Endothelial cell of umbilical vein (primary cell): ENCODE results near the gene CNTF. TPM values are rescaled to one million over a fixed set of nuclear protein-coding genes. Genes with fewer than 3 reads are reported as not detected.

ENCODE experiments used
- BruUV-seq: library from RNA; stranded (reverse); fragments of 400-500 nt; replicated peaks from 2 replicates; lab custom pipeline; 2021; lab: Mats Ljungman, UMichigan
- CTCF ChIA-PET: fragments of 300-600, 350-600 bp; sonication (Branson Sonifier 250); formaldehyde crosslinking; loops from one replicate; lab custom pipeline; 2021; ENCODE audit warnings: antibody characterized with exemption, inconsistent platforms; lab: Charles Lee
- POLR2A ChIA-PET: fragments of 300-600, 350-600 bp; sonication (Branson Sonifier 250); formaldehyde crosslinking; loops from one replicate; lab custom pipeline; 2021; ENCODE audit warnings: antibody characterized with exemption, inconsistent platforms; lab: Charles Lee
- DNase-seq: peaks from one replicate; pipeline ENCODE4 v3.0.0-alpha.2; 2011; ENCODE audit warnings: low read depth, low spot score
- FAIRE-seq: peaks from 2 replicates; lab custom pipeline; 2011; peaks lifted over from hg19 to GRCh38; lab: Jason Lieb, UNC
- H2AFZ ChIP-seq: 2 replicates; pipeline ENCODE4 v1.6.0; 2012; ENCODE audit warnings: low read depth, low read length, control low read depth, inconsistent platforms
- H3K27ac ChIP-seq: 2 replicates; pipeline ENCODE4 v1.5.1; 2011; ENCODE audit warnings: low read depth, mild to moderate bottlenecking, control low read depth, low read length, moderate library complexity; ENCODE audit not compliant: insufficient read depth
- H3K27me3 ChIP-seq, 2 experiments: 2 replicates each; pipeline versions ENCODE4 v1.6.0 to v1.6.1; 2011; ENCODE audit warnings: low read length in 2 of 2, mixed read lengths in 1 of 2; ENCODE audit not compliant: control insufficient read depth in 2 of 2, insufficient read depth in 2 of 2
- H3K36me3 ChIP-seq, 2 experiments: 2 replicates in 1 of 2; 3 replicates in 1 of 2; pipeline ENCODE4 v1.5.1; 2011; ENCODE audit warnings: low read length in 2 of 2, mild to moderate bottlenecking in 1 of 2, moderate library complexity in 1 of 2; ENCODE audit not compliant: control insufficient read depth in 2 of 2, insufficient read depth in 2 of 2; ENCODE audit errors: extremely low read depth in 1 of 2
- H3K4me1 ChIP-seq: 3 replicates; pipeline ENCODE4 v1.5.1; 2011; ENCODE audit warnings: mild to moderate bottlenecking, low read length; ENCODE audit not compliant: control insufficient read depth, insufficient read depth; ENCODE audit errors: extremely low read depth
- H3K4me2 ChIP-seq: 2 replicates; pipeline ENCODE4 v1.6.1; 2011; ENCODE audit warnings: low read length, control low read depth, mixed read lengths; ENCODE audit not compliant: insufficient read depth
- H3K4me3 ChIP-seq, 3 experiments: fragments of 200-600 bp in 1 of 3; sonication (generic), shearing (Covaris generic) in 1 of 3; replicated peaks in 1 of 3; 2 replicates each; pipeline ENCODE4 v1.5.1; 2011 to 2016; ENCODE audit warnings: control low read depth in 3 of 3, low read length in 3 of 3, mild to moderate bottlenecking in 2 of 3, inconsistent platforms in 1 of 3, low read depth in 1 of 3, moderate library complexity in 1 of 3; ENCODE audit not compliant: insufficient read depth in 1 of 3
- H3K79me2 ChIP-seq: 2 replicates; pipeline ENCODE4 v1.6.0; 2012; ENCODE audit warnings: low read length, inconsistent platforms; ENCODE audit not compliant: control insufficient read depth, insufficient read depth
- H3K9ac ChIP-seq: replicated peaks from 2 replicates; pipeline ENCODE3; 2011; ENCODE audit warnings: low read length, control low read depth; ENCODE audit not compliant: insufficient read depth; ENCODE audit errors: extremely low read depth
- H3K9me1 ChIP-seq: replicated peaks from 3 replicates; pipeline ENCODE4 v1.6.0; 2011; ENCODE audit warnings: mild to moderate bottlenecking, low read length; ENCODE audit not compliant: control insufficient read depth, insufficient read depth; ENCODE audit errors: extremely low read depth
- H3K9me3 ChIP-seq: replicated peaks from 2 replicates; pipeline ENCODE4 v1.5.1; 2012; ENCODE audit warnings: low read length, inconsistent platforms; ENCODE audit not compliant: control insufficient read depth, insufficient read depth
- H4K20me1 ChIP-seq: replicated peaks from 2 replicates; pipeline ENCODE3; 2011; ENCODE audit warnings: mild to moderate bottlenecking, low read length; ENCODE audit not compliant: control insufficient read depth, insufficient read depth; ENCODE audit errors: extremely low read depth
- CTCF ChIP-seq, 2 donors: IDR thresholded peaks; 1 replicate in 1 of 2; 2 replicates in 1 of 2; pipeline ENCODE4 v1.5.1; 2011; ENCODE audit warnings: low read length in 2 of 2, mild to moderate bottlenecking in 2 of 2, moderate library complexity in 2 of 2, control low read depth in 1 of 2, inconsistent platforms in 1 of 2, low read depth in 1 of 2; ENCODE audit not compliant: insufficient read depth in 1 of 2; ENCODE audit errors: extremely low read depth in 1 of 2
- EZH2 ChIP-seq: IDR thresholded peaks from 2 replicates; pipeline ENCODE4 v1.6.1; 2012; ENCODE audit warnings: borderline replicate concordance, low read depth, mild to moderate bottlenecking, moderate library complexity, low read length, inconsistent platforms; ENCODE audit not compliant: severe bottlenecking
- FOS ChIP-seq: IDR thresholded peaks from 2 replicates; pipeline ENCODE4 v1.6.1; 2011; ENCODE audit warnings: mild to moderate bottlenecking, low read length, moderate library complexity, borderline replicate concordance; ENCODE audit not compliant: insufficient read depth
- GATA2 ChIP-seq: IDR thresholded peaks from 2 replicates; pipeline ENCODE4 v1.7.0; 2011; ENCODE audit warnings: low read depth, mild to moderate bottlenecking, moderate library complexity, mixed read lengths, low read length; ENCODE audit not compliant: insufficient read length, insufficient read depth
- JUN ChIP-seq: IDR thresholded peaks from 2 replicates; pipeline ENCODE4 v1.6.1; 2011; ENCODE audit warnings: borderline replicate concordance, low read depth; ENCODE audit not compliant: insufficient read length, insufficient read depth
- MYC ChIP-seq: IDR thresholded peaks from one replicate; pipeline ENCODE4 v1.6.1; 2011; ENCODE audit warnings: mild to moderate bottlenecking, low read depth, low read length
- POLR2A ChIP-seq: IDR thresholded peaks from 2 replicates; pipeline ENCODE4 v1.6.1; 2012; ENCODE audit warnings: low read depth, mild to moderate bottlenecking, control low read depth, low read length
- POLR2AphosphoS5 ChIP-seq: IDR thresholded peaks from 2 replicates; pipeline ENCODE4 v1.6.1; 2012; ENCODE audit warnings: low read depth, mild to moderate bottlenecking, control low read depth, low read length, moderate library complexity; ENCODE audit not compliant: insufficient read depth
- dilution Hi-C: fragments of 300-500 bp; cut with MboI; formaldehyde crosslinking; loops from one replicate; pipeline ENCODE4 v1.15.0; 2019; ENCODE audit warnings: low sequenced_read_pairs; ENCODE audit not compliant: extremely low pct_ligation_motif_present
- intact Hi-C: fragments of 100-400 bp; cut with micrococcal nuclease; formaldehyde crosslinking; loops from one replicate; pipeline ENCODE4 v1.10.0; 2022
- polyA plus RNA-seq, 4 experiments: library from polyadenylated mRNA; depleted of rRNA in 3 of 4; stranded (reverse) in 3 of 4; unstranded in 1 of 4; fragments of >200 nt; gene quantifications; 2 replicates each; pipeline versions ENCODE4 v1.2.1 to v1.2.3, GENCODE V29; 2011 to 2012; ENCODE audit warnings: missing spikeins in 1 of 4
- total RNA-seq: library from RNA; stranded (reverse); gene quantifications from 2 replicates; pipeline ENCODE4 v1.2.3, GENCODE V29; 2021
- TF ChIP-seq, protein P1 (sequence below): IDR thresholded peaks from 2 replicates; pipeline ENCODE4 v1.6.1; 2011; ENCODE audit not compliant: insufficient read depth, insufficient read length

CNTF gene
- total and polyA plus RNA-seq, 2 donors (not counting 3 experiments of a cell fraction or from before 2014, with no cell fraction given), result 0.84 to 3.3 TPM

GRCh38 chr11:58606930-58607714, 15.3 kb upstream of the CNTF start:
- ChIA-PET CTCF (interaction anchor here (0.9 to 2.9 kb wide), 4 partner anchors 9 to 39 kb away, joined by 3 to 13 read pairs (median 4); no protein-coding TSS in a partner anchor), POLR2A (no interaction called here)
- no peaks in the 10 kb centered on the region for H3K27me3 ChIP-seq
- no peak overlapping the region for H2AFZ ChIP-seq
- peaks cover 70% of the 10 kb centered on the region for H3K79me2 ChIP-seq
- intact Hi-C loops (no loop called here), dilution Hi-C loops (no loop called here)
- no peaks in the 10 kb centered on the region for H3K9me3 ChIP-seq
- H3K9me1 ChIP-seq, result no peaks in the 10 kb centered on the region
- no peak overlapping the region for H3K4me3 ChIP-seq
- no peak for TF ChIP-seq POLR2A
- no peak for TF ChIP-seq FOS
- no peak for TF ChIP-seq JUN
- TF ChIP-seq CTCF (IDR thresholded peaks at IDR 0.05; ENCODE audit: extremely low read depth in 1 of 2, insufficient read depth in 1 of 2, low read depth in 1 of 2, low read length in 2 of 2), result no peak
- TF ChIP-seq EZH2, result no peak
- no peak for TF ChIP-seq POLR2AphosphoS5
- TF ChIP-seq MYC, result no peak
- no peak for TF ChIP-seq GATA2
- TF ChIP-seq, protein P1, sequence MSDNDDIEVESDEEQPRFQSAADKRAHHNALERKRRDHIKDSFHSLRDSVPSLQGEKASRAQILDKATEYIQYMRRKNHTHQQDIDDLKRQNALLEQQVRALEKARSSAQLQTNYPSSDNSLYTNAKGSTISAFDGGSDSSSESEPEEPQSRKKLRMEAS, result no peak
- H3K27ac ChIP-seq, result no peak overlapping the region
- no TSS peak for BruUV-seq
- no peak for DNase-seq
- FAIRE-seq, result no peak
- peaks cover 1 to 10% of the 10 kb centered on the region in 2 experiments for H3K36me3 ChIP-seq
- no peak overlapping the region for H3K9ac ChIP-seq
- H3K4me1 ChIP-seq, result peaks cover 4% of the 10 kb centered on the region
- H4K20me1 ChIP-seq, result peaks cover 2% of the 10 kb centered on the region
- H3K4me2 ChIP-seq, result no peak overlapping the region
